ENCODE measurements around the gene SUPT7L. TPM values are rescaled to one million over a fixed set of nuclear protein-coding genes. Genes with fewer than 3 reads are reported as not detected.

The SUPT7L gene
- total and polyA plus RNA-seq, 2 of the 13 experiments (the other 11 are each of a cell fraction or from before 2014, with no cell fraction given), result 32.9 to 77.5 TPM

- TF ChIP-seq, protein P1, sequence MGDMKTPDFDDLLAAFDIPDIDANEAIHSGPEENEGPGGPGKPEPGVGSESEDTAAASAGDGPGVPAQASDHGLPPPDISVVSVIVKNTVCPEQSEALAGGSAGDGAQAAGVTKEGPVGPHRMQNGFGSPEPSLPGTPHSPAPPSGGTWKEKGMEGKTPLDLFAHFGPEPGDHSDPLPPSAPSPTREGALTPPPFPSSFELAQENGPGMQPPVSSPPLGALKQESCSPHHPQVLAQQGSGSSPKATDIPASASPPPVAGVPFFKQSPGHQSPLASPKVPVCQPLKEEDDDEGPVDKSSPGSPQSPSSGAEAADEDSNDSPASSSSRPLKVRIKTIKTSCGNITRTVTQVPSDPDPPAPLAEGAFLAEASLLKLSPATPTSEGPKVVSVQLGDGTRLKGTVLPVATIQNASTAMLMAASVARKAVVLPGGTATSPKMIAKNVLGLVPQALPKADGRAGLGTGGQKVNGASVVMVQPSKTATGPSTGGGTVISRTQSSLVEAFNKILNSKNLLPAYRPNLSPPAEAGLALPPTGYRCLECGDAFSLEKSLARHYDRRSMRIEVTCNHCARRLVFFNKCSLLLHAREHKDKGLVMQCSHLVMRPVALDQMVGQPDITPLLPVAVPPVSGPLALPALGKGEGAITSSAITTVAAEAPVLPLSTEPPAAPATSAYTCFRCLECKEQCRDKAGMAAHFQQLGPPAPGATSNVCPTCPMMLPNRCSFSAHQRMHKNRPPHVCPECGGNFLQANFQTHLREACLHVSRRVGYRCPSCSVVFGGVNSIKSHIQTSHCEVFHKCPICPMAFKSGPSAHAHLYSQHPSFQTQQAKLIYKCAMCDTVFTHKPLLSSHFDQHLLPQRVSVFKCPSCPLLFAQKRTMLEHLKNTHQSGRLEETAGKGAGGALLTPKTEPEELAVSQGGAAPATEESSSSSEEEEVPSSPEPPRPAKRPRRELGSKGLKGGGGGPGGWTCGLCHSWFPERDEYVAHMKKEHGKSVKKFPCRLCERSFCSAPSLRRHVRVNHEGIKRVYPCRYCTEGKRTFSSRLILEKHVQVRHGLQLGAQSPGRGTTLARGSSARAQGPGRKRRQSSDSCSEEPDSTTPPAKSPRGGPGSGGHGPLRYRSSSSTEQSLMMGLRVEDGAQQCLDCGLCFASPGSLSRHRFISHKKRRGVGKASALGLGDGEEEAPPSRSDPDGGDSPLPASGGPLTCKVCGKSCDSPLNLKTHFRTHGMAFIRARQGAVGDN (CRISPR knock-in tag; IDR thresholded peaks at IDR 0.05), result peak; percentile 95
- TF ChIP-seq SRY (CRISPR knock-in tag; IDR thresholded peaks at IDR 0.05) (0 out of 2 replicates have a peak, but pooled peaks have one; percentile 89), KLF12 (CRISPR knock-in tag; IDR thresholded peaks at IDR 0.05; ENCODE audit: borderline replicate concordance) (peak; percentile 77; the same call in 1 of the 2 replicates), CREBL2 (CRISPR knock-in tag; IDR thresholded peaks at IDR 0.05; ENCODE audit: borderline replicate concordance) (peak; percentile 66; the same call in 1 of the 2 replicates), ARID4A (CRISPR knock-in tag; IDR thresholded peaks at IDR 0.05; ENCODE audit: borderline replicate concordance) (peak; percentile 98), REL (CRISPR knock-in tag; conservative IDR thresholded peaks at IDR 0.05) (peak; percentile 81; the same call in 1 of the 2 replicates), NCOA2 (CRISPR knock-in tag; IDR thresholded peaks at IDR 0.05) (peak; percentile 60), ZNF329 (CRISPR knock-in tag; IDR thresholded peaks at IDR 0.05; ENCODE audit: low read depth) (0 out of 2 replicates have a peak, but pooled peaks have one; percentile 67), XRCC5 (optimal IDR thresholded peaks at IDR 0.05; ENCODE audit: low read length) (peak; percentile 87), PRMT3 (CRISPR knock-in tag; IDR thresholded peaks at IDR 0.05; ENCODE audit: borderline replicate concordance, low read depth) (0 out of 2 replicates have a peak, but pooled peaks have one; percentile 31), ZNF484 (CRISPR knock-in tag; IDR thresholded peaks at IDR 0.05; ENCODE audit: borderline replicate concordance, low read depth) (no peak), ZNF567 (CRISPR knock-in tag; IDR thresholded peaks at IDR 0.05; ENCODE audit: borderline replicate concordance) (peak; percentile 67; the same call in 1 of the 2 replicates), ZNF501 (CRISPR knock-in tag; IDR thresholded peaks at IDR 0.05) (peak; percentile 96), NFIB (CRISPR knock-in tag; IDR thresholded peaks at IDR 0.05; ENCODE audit: borderline replicate concordance) (no peak), ZNF746 (CRISPR knock-in tag; IDR thresholded peaks at IDR 0.05) (no peak), SMARCC2 (IDR thresholded peaks at IDR 0.05) (no peak), CCAR2 (optimal IDR thresholded peaks at IDR 0.05; ENCODE audit: low read depth, low read length) (no peak), ZNF572 (CRISPR knock-in tag; IDR thresholded peaks at IDR 0.05) (no peak), SOX13 (IDR thresholded peaks at IDR 0.05) (0 out of 2 replicates have a peak, but pooled peaks have one; percentile 71), SOX13 (CRISPR knock-in tag; conservative IDR thresholded peaks at IDR 0.05 in 1 of 2, IDR thresholded peaks at IDR 0.05 in 1 of 2) (peak in 1 of 2 experiments; percentile 59; a peak in 2 of 4 replicates)
Observed at GRCh38 chr2:27628767-27629709, 34.4 kb downstream of the SUPT7L start, which contains the start of the genes CCDC121 and GPN1 (continued).
